ENCODE data around the gene C3orf22. TPM values are rescaled to one million over a fixed set of nuclear protein-coding genes. Genes with fewer than 3 reads are reported as not detected.

C3orf22 gene
- polyA plus RNA-seq, 1 donor = 0.63 TPM

Other genes starting within 250 kb of the C3orf22 start
- gene KLF15, start 201.5 kb downstream of the C3orf22 start, polyA plus RNA-seq = 1.4 TPM
- gene CFAP100, start 164.0 kb downstream of the C3orf22 start, polyA plus RNA-seq = 0.45 TPM
- 35.9 TPM for gene ZXDC, start 83.0 kb downstream of the C3orf22 start, polyA plus RNA-seq
- gene UROC1, start 41.2 kb downstream of the C3orf22 start, polyA plus RNA-seq = 0.06 TPM
- 57.2 TPM for gene CHST13, start 34.8 kb downstream of the C3orf22 start, polyA plus RNA-seq
- gene TXNRD3, start 96.2 kb upstream of the C3orf22 start, polyA plus RNA-seq = 7.3 TPM
- gene CHCHD6, start 145.3 kb upstream of the C3orf22 start, polyA plus RNA-seq = 10.8 TPM